Tibial artery (tissue), 4 donors: ENCODE results near the gene MDFI.
"Not testable (repeated sequence)": the region's sequence is repeated elsewhere in the genome, so short reads cannot be mapped to it uniquely, and the experiment has no call there.

Experiments used
- DNase-seq, 2 donors: peaks; one replicate each; pipeline ENCODE4 v3.0.0-alpha.2; 2019
- H3K27ac ChIP-seq, 2 donors: fragments of 200-600 bp; sonication (generic) in 1 of 2; 1 replicate in 1 of 2; 2 replicates in 1 of 2; pipeline ENCODE4 v1.5.1; 2018 to 2019; ENCODE audit warnings: mild to moderate bottlenecking in 1 of 2
- H3K27me3 ChIP-seq, 2 donors: fragments of 200-600 bp; sonication (generic) in 1 of 2; one replicate each; pipeline versions ENCODE4 v1.5.1 to v1.6.0; 2016 to 2019
- H3K36me3 ChIP-seq, 3 donors: fragments of 200-600 bp; sonication (generic) in 2 of 3; one replicate each; pipeline ENCODE4 v1.5.1; 2016 to 2019; ENCODE audit warnings: mild to moderate bottlenecking in 2 of 3
- H3K4me1 ChIP-seq, 4 donors: fragments of 200-600 bp; sonication (generic) in 2 of 4; 1 replicate in 3 of 4; 2 replicates in 1 of 4; pipeline ENCODE4 v1.5.1; 2016 to 2019
- H3K4me3 ChIP-seq, 2 donors: fragments of 200-600 bp; sonication (generic) in 1 of 2; 1 replicate in 1 of 2; 2 replicates in 1 of 2; pipeline ENCODE4 v1.5.1; 2018 to 2019; ENCODE audit warnings: mild to moderate bottlenecking in 2 of 2
- H3K9me3 ChIP-seq, 3 donors: fragments of 200-600 bp; sonication (generic) in 1 of 3; one replicate each; pipeline ENCODE4 v1.5.1; 2016 to 2019
- intact Hi-C: fragments of 100-400 bp; cut with DNase I; formaldehyde crosslinking; loops from one replicate; pipeline ENCODE4 v1.15.0; 2023; ENCODE audit warnings: low total_unique reads
- TF ChIP-seq, protein P1 (sequence below), 2 experiments: fragments of 200-600 bp in 1 of 2; fragments of 450-650 bp in 1 of 2; IDR thresholded peaks; one replicate each; pipeline ENCODE4 v1.5.1; 2017 to 2019; ENCODE audit warnings: antibody characterized with exemption in 2 of 2, mild to moderate bottlenecking in 1 of 2, moderate library complexity in 1 of 2

MDFI gene

GRCh38 chr6:41608443-41609151 lies 29.7 kb upstream of the MDFI start:
- H3K4me1 ChIP-seq, result no peaks in the 10 kb centered on the region
- no peak overlapping the region for H3K4me3 ChIP-seq
- no peaks in the 10 kb centered on the region for H3K36me3 ChIP-seq
- peak in 1 of 2 donors; percentile 57 for DNase-seq
- TF ChIP-seq, protein P1, sequence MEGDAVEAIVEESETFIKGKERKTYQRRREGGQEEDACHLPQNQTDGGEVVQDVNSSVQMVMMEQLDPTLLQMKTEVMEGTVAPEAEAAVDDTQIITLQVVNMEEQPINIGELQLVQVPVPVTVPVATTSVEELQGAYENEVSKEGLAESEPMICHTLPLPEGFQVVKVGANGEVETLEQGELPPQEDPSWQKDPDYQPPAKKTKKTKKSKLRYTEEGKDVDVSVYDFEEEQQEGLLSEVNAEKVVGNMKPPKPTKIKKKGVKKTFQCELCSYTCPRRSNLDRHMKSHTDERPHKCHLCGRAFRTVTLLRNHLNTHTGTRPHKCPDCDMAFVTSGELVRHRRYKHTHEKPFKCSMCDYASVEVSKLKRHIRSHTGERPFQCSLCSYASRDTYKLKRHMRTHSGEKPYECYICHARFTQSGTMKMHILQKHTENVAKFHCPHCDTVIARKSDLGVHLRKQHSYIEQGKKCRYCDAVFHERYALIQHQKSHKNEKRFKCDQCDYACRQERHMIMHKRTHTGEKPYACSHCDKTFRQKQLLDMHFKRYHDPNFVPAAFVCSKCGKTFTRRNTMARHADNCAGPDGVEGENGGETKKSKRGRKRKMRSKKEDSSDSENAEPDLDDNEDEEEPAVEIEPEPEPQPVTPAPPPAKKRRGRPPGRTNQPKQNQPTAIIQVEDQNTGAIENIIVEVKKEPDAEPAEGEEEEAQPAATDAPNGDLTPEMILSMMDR (IDR thresholded peaks at IDR 0.05), result no peak
- intact Hi-C loops, result no loop called here
- H3K27me3 ChIP-seq, result peaks cover 0 to 9% of the 10 kb centered on the region in 2 donors
- no peak overlapping the region for H3K27ac ChIP-seq
- H3K9me3 ChIP-seq, result no peaks in the 10 kb centered on the region

DNA sequence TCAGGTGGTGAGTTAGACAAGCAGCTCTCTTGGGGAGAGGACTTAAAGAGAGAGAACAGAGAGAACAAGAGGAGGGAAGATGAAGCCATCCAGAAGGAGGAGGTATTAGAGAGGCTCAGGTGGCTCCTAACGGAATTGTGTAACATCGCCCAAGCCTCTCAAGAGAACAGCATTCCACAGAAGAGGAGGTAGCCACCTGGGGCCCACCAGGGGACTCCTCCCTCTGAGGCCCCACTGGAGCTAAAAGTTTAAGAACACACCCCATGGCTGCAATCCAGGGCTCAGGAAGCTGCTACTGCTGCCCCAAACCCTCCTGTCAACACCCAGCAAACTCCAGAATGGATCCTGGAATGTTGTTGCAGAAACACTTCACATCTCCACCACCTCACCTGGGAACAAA lies 23.6 kb upstream of the MDFI start:
- DNase-seq, result peak in 1 of 2 donors; percentile 41
- Histone ChIP-seq H3K9me3 (no peaks in the 10 kb centered on the region), H3K4me1 (no peaks in the 10 kb centered on the region), H3K4me3 (no peak overlapping the region), H3K36me3 (no peaks in the 10 kb centered on the region), H3K27ac (no peak overlapping the region), H3K27me3 (peaks cover 0 to 6% of the 10 kb centered on the region in 2 donors)
- TF ChIP-seq, protein P1 (IDR thresholded peaks at IDR 0.05), result no peak
- intact Hi-C loops, result no loop called here

- Histone ChIP-seq H3K27me3 (peaks cover 0 to 6% of the 10 kb centered on the region in 2 donors), H3K9me3 (no peaks in the 10 kb centered on the region), H3K36me3 (no peaks in the 10 kb centered on the region), H3K4me1 (no peaks in the 10 kb centered on the region), H3K27ac (no peak overlapping the region), H3K4me3 (no peak overlapping the region)
- DNase-seq, result peak in 1 of 2 donors; percentile 44
- intact Hi-C loops, result no loop called here
- TF ChIP-seq, protein P1 (IDR thresholded peaks at IDR 0.05), result no peak
Observed at GRCh38 chr6:41615311-41615710, 23.0 kb upstream of the MDFI start.

- Histone ChIP-seq H3K9me3 (peaks cover 0 to 6% (median 0%) of the 10 kb centered on the region in 3 donors), H3K4me1 (no peaks in the 10 kb centered on the region), H3K27ac (no peak overlapping the region), H3K27me3 (no peaks in the 10 kb centered on the region), H3K4me3 (no peak overlapping the region), H3K36me3 (no peaks in the 10 kb centered on the region)
- TF ChIP-seq, protein P1 (IDR thresholded peaks at IDR 0.05), result no peak
- peak in 1 of 2 donors; percentile 0 for DNase-seq
- intact Hi-C loops, result no loop called here
Observed at GRCh38 chr6:41618598-41618997, 19.7 kb upstream of the MDFI start.

GRCh38 chr6:41619193-41619592 lies 19.1 kb upstream of the MDFI start:
- H3K27ac ChIP-seq, H3K4me1 ChIP-seq, H3K36me3 ChIP-seq, intact Hi-C loops, H3K27me3 ChIP-seq, H3K4me3 ChIP-seq, H3K9me3 ChIP-seq: not testable (repeated sequence)
- DNase-seq, result peak in 1 of 2 donors; percentile 0

DNA sequence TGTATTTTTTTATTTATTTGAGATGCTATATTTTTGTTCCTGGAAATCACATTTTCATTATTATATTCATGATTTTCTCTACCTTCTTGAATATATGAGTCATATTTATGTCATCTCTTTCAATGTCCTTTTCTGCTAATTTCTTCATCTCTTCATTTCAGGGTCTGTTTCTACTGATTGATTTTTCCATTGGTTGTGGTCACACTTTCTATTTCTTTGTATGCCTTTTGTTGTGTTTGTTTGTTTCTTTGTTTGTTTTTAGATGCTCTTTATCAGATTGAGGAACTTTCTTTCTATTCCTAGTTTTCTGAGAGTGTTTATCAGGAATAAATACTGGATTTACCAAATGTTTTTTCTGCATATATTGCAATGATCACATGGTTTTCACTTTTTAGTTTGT lies 16.9 kb upstream of the MDFI start:
- Histone ChIP-seq H3K36me3 (no peaks in the 10 kb centered on the region), H3K9me3 (peaks cover 0 to 6% (median 0%) of the 10 kb centered on the region in 3 donors), H3K4me1 (no peaks in the 10 kb centered on the region), H3K27ac (no peak overlapping the region), H3K27me3 (peaks cover 0 to 13% of the 10 kb centered on the region in 2 donors), H3K4me3 (no peak overlapping the region)
- intact Hi-C loops, result no loop called here
- TF ChIP-seq, protein P1 (IDR thresholded peaks at IDR 0.05), result no peak
- no peak for DNase-seq
